Suppressor macrophage (primary cell): ENCODE measurements around the gene SCLY.
"Not testable (repeated sequence)": the region's sequence is repeated elsewhere in the genome, so short reads cannot be mapped to it uniquely, and the experiment has no call there.

Experiments
- DNase-seq, 4 experiments: peaks; one replicate each; pipeline ENCODE4 v3.0.0-alpha.2; 2020 to 2022
- total RNA-seq, 17 experiments: gene quantifications; one replicate each; lab custom pipeline; 2026; ENCODE audit warnings: mixed read lengths in 6 of 17, inconsistent platforms in 3 of 17; lab: John Stamatoyannopoulos, UW

The SCLY gene, protein sequence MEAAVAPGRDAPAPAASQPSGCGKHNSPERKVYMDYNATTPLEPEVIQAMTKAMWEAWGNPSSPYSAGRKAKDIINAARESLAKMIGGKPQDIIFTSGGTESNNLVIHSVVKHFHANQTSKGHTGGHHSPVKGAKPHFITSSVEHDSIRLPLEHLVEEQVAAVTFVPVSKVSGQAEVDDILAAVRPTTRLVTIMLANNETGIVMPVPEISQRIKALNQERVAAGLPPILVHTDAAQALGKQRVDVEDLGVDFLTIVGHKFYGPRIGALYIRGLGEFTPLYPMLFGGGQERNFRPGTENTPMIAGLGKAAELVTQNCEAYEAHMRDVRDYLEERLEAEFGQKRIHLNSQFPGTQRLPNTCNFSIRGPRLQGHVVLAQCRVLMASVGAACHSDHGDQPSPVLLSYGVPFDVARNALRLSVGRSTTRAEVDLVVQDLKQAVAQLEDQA
- 0.29 to 6.8 (median 1.4) reads per million in 17 experiments for total RNA-seq

DNA sequence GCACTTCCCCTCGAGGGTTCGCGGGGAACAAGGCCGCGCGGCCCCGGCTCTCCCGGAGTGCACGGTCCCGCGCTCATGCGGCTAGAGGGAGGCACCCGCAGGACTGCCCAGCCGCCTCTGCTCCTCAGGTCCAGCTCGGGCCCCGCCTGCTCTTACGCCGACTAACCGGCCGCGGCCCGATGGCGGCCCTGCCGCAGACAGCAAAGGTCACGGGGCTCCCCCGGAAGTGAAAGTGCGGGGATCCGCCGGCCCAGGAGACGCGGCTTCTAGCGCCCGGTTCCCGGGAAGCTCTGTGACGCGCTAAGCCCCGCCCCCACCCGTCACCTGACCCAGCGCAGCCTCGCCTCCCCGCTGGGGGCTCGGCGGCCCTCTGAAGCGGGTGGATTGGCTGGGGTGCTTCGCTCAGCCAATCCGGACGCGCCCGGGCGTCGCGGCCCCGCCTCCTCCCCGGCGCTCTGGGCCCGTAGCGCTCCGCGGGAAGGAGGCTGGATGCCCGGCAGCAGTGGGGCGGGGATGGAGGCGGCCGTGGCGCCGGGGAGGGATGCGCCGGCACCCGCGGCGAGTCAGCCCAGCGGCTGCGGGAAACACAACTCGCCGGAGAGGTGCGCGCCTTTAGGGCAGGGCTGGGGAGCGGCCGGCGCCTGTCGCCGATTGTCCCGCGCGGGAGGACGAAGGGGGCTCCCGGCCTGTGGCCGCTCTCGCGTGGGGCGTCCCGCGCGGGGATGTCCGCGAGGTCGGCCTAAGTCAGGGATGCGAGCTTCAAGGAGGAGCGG lies at the start of gene SCLY:
Gene SCLY, plus strand, starts transcription at position 460 of the 773 bp plus-strand sequence. Its CDS starts 54 bp downstream, at position 514.
- peak; percentile 98 to 99 (median 99) for DNase-seq

DNA sequence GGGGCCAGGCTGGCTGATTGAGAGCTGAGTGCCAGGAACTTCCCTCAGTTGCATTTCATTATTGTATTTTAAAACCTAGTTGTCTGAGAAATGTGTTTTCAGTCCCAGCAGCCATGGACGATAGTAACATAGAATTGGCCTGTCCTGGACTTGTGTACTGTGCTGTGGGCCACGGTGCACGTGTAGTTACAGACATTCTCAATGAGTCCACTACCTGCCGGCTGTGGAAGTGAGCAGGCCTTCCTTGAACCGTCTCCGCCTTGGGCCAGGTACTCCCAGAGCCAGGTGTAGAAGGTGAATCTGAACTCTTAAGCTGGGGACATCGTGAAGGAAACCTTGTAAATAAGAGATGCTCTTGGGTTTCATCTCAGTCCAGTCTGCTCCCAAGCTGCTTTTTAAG lies 47.0 kb upstream of the SCLY start:
- no peak for DNase-seq

DNA sequence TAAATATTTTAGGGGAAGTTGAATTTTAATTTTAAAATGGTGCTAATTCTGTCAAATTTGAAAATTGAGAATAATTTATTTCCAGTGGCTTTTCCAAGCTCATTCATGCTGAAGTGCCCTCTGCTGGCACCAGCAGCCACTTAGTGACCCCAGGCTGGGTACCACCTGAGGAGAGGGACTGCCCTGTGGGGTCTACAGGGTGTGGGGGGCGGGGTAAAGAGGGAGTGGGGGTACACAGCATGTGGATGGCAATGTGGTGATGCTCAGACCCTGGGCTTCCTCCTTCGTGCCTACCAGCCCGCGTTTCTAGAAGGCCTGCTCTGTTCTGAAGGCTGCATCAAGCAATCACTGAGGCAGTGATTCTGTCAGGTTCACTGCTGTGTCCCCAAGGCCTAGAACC lies 45.1 kb upstream of the SCLY start:
- DNase-seq: peak in 1 of 4 experiments; percentile 9

DNA sequence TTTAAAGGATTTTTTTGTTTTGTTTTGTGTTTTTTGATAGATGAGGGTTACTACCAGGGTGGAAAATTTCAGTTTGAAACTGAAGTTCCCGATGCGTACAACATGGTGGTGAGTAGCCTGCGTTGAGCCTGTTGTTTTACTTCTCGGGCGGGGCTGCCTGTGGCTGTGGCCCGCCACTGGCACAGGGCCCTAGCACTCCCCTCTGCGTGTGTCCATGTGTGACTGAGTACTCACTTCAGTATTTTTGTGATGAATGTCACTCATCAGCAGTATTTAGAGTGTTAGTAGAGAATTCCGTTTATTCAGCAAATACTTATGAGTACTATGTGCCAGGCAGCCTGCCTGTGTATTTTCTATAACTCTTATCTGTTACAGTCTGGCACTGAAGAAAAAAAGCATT lies 44.3 kb upstream of the SCLY start:
- DNase-seq: no peak

DNA sequence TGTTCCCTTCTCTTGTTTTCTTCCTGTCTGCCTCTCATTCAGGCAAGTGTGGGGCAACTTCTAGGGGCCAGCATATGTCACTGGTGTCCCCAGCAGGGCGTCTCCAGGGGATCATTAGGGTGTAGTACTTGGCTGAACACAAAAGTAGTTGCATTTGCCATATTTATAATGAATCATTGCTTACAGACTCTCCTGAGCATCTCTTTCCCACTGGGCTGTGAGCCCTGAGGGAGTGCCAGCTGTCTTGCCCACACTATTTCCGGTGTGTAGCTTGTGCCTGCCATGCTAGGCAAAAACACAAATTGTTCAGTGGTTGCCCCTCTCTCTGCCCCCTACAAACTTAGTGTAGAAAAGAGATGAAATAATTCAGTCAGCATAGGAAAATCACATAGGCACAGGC lies 40.8 kb upstream of the SCLY start:
- no peak for DNase-seq

DNA sequence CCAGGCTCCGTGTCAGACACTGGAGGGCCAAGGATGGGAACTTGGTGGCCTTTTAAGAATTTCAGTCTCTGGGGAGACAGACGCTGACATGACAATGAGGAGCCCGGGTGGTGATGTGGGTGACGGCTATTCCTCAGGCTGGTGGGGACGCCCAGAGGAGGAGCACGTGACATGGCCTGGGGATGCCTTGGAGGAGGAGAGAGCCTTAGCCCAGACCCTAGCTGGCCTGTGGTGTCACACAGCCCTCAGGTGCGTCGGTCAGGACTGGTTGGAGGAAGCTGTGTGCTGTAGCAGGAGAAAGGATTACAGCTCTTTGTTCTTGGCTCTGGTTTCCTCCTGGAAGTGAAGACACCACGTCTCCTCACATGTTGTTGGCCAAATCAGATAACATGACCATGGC lies 40.0 kb upstream of the SCLY start:
- no peak for DNase-seq

DNA sequence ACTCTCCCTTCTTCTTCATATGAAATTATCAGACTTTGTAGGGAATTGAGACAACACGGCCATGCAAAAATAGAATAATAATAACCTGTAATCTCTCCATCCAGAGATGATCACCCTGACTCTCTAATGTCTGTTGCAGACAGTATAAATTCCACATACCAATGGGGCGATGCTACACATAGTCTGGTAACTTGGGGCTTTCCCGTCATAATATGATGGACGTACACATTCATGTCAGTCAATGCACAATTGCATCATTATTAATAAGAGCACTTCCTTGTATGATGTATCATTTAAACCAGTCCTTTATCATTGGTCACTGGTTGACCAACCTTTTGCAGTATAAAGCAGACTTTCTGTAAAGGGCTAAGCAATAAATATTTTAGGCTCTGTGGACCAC lies 39.5 kb upstream of the SCLY start:
- no peak for DNase-seq

DNA sequence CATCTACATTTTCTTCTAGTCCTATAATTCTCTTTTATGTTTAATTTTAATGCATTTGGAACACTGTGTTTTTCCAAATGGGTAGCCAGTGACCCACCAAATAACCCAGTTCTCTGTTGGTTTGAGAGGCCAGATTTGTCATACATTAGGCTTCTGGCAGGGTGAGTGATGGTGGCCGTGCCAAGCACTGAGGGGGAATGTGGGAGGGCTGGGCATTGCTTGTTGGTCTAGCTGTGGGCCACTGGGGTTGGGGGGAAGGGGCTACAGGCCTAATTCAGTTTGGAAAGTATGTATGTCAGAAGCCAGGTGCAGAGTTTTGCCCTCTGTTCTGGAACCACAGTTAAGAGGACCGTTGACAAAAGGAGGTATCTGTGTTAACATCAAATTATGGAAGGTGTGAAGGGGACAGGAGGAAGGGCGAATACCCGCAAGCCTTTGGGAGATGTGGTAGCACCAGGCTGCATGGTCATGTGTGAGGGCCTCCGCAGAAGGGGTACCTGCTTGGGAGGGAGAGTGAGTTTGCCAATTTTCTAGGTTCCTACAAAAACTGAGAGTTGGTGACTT lies 38.1 kb upstream of the SCLY start:
- DNase-seq: no peak

DNA sequence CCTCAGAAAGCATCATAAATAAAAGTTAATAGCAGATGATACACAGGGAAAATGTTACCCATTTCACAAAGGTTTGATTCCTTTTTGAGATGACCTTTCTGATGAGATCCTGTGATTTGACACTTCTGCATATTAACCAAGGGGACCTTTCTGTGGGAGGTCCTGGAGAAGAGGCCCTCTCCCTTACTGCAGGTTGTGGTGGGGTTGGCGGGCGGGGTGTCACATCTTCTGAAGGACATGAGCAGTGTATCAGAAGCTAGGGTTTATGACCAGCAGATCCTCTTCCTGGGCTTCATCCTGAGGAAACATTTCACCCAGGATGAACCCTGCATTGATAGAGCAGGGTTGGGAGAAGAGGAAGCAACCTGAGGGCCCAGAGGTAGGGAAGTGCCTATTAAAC lies 37.2 kb upstream of the SCLY start:
- DNase-seq: no peak

DNA sequence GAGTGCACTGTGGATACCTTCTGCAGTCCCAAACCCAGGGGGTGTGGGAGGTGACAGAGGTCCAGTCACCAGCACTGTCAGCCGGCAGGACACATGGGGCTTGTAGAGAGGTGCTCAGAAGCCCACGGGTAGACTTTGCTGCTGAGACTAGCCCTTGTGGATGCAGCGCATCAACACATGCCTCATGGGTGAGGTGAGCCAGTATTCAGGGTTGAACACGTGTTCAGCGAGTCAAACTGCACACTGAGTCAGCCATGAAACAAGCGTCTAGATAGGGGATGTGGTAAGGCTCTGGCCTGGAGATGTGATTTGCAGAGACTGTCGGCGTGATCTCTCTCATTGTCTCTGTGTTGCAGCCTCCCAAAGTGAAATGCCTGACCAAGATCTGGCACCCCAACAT lies 35.8 kb upstream of the SCLY start:
- peak in 1 of 4 experiments; percentile 6 for DNase-seq

DNA sequence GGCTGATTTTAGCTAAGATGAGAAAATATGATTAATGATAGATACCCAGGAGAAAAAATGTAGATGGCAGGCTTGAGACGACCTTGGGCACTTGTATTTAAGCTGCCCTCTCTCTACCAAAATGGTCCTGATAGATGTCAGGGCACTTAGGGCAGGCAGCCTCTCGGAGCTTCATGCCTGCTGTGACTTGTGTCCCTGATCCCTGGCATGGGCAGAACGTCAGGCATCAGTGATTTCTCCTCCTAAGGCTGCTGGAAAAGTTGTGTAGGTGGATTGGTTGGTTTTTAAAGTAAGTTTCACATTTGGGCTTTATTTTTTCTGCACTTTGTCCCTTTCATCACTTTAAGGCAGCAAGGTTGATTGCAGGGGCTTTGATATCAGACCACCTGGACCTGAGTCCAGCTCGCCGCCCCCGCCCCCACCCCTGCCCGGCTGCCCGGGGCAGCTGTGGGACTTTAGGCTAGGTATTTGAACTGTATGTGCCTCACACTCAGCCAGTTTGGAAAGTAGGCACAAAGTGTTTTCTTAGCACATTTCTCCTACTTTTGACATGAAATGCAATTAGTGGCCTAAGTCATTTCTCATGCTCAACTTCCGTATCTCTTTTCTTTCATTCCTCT lies 35.0 kb upstream of the SCLY start:
- no peak for DNase-seq

DNA sequence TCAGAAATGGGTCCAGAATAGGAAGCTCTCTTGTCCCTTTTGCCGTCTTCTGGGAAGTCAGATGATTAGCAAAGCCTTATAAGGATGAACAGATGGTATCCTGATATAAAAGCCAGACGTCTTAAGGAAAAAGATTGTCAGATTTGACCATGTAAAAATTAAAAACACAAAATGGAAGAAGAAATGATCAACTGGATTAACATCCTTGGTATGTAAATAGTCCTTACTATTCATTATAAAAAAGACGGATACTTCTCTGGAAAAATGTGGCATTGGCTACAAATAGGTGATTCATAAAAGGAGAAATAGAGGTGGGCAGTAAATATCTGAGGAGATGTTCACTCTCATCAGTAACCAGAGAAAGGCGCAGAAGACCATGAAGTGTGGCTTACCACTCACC lies 33.7 kb upstream of the SCLY start:
- no peak for DNase-seq

DNA sequence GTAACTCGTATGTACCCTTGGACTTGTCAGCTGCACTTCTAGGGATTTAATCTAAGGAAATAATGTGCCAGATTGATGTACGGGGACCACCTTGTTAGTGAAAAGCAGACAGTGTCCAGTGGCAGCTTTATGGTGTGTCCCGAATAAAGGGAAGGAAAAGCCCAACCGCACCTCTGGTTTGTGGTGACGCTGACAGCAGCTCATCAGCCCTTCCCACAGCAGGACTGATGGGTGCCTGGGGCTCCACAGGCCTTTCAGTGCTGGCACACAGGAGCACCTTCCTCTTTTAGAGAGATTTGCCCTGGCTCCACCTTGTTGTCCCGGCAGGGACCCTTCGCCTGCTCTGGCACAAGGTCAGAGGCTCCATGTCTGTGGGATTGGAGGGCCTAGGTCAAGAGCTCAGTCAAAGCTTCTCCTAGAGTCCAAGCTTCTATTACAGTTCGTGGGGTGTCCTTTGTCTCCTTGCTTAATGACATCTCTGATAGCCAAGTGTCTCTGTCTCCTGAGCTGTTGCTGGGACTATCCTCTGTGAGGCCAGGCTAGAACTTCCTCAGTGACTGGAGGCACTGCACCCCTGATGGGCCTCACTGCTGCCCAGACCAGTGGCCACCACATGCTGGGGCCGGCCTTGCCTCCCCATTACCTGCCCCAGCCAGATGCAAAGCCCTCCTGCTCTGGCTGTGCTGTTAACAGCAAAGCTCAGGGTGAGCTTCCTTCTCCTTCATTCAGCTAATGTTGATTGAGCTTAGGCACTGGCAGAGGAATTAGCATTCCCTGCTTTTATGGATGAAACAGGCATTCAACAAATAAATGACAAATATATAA lies 33.0 kb upstream of the SCLY start:
- peak; percentile 28 to 46 (median 36) for DNase-seq

DNA sequence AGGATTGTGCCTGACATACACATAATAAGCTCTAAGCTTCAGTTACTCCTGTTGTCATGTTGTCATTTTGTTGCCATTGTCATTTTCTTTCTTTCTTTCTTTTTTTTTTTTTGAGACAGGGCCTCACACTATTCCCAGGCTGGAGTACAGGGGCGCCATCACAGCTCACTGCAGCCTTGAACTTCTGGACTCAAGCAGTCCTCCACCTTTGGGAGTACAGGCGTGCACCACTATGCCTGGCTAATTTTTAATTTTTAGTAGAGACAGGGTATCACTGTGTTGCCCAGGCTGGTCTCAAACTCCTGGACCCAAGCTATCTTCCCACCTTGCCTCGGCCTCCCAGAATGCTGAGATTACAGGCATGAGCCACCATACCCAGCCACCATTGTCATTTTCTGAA lies 30.9 kb upstream of the SCLY start:
- no peak for DNase-seq

DNA sequence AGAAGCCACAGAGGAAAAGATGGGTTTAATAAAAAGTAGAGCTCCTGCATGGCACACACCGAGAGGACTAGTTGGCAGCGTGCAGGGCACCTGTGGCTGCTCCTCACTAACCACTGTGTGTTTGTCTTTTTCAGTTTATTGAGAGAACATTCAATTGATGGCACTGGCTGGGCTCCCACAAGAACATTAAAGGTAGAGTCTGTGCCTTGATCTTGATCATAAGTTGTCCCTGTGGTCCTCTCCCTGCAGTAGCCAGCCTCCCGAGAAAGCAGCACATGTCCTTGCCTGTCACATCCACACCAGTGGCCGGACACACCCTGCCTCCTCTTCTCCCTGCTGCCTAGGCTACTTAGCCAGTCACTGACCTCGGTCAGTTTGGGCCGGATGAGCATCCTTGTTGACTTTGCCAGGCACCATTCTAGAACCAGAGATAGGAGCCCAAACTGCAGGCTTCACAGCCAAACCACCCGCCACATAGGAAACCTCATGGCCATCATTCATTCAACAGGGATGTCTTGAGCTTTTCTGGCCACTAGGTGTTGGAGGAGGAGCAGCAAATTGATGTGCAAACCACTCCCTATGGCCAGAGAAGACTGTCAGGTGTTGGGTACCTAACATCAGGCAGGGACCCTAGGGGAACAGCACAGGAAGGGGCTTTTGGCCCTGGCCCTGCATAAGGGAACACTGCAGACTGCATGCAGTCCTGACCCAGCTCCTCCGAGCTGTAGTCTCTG lies 30.2 kb upstream of the SCLY start:
- DNase-seq: no peak

DNA sequence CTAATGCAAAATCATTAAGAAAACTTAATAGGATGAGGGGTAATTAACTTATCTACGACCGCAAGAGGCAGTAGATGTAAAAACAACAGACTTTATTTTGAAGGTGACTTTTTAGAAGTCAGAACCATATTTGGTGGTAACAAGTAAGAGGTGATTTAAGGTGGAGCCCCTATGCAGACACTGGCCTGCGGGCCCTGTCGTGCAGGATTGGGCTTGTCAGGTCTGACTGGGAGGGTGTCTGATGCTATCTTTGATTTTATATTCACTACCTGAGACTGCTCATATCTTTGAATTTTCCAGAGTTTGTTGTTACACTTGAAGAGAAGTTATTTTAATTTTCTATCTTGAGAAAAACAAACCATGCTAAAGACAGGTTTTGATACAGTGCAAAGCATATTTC lies 29.1 kb upstream of the SCLY start:
- no peak for DNase-seq

DNA sequence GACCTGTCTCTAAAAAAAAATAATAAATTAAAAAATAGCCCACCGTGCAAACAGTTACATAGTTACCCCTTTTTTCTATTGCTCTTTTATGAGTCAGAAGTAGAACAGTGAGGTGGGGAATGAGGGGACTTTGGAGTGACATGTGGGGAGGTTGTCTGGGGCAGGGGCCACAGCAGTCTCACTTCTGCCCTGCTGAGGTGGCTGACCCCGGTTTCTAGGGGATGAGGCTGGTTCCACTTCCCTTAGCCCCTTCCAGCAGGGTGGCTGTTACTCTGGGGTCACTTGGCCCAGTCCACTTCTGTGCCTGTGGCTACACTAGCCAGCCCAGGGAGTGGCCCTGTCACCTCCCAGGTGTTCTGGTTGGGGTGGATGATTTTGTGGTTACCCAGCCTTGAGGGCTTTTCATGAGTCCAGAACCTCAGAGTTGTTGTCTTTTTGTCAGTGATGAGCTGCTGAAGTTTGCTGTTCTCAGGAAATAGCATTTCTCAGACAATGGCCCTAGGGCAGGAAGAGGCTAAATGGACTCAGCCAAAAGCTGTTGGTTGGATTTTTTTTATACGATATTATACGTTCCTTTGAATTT lies 28.0 kb upstream of the SCLY start:
- no peak for DNase-seq

DNA sequence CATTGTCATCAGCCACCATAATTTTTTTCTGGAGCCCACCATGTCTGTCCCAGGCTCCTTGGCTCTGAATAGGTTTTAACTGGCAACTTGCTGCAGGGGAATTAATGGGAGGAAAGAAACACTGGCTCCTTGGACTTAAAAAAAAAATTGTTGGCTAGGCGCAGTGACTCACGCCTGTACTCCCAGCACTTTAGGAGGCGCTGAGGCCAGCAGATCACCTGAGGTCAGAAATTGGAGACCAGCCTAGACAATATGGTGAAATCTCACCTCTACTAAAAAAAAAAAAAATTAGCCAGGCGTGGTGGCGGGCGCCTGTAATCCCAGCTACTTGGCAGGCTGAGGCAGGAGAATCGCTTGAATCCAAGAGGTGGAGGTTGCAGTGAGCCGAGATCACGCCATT lies 26.8 kb upstream of the SCLY start:
- DNase-seq: not testable (repeated sequence)

DNA sequence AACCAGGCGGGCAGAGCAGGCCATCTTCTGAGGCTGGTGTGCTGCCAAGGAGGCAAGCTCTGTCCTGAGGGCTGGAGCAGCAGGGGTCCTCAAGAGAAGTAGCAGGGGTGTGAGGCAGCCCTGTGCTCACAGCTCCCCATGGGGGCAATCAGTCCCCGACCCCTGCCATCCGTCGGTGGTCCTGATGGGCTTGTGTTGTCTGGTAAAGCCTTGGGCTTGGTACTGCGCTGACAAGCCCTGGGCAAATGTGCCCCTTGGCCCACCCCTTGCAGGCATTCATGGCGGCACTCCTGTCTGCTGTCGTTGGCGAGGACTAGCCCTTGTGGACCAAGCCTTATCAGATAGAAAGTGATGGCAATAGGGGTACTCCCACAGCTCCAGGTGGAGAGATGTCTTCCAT lies 22.6 kb upstream of the SCLY start:
- no peak for DNase-seq

DNA sequence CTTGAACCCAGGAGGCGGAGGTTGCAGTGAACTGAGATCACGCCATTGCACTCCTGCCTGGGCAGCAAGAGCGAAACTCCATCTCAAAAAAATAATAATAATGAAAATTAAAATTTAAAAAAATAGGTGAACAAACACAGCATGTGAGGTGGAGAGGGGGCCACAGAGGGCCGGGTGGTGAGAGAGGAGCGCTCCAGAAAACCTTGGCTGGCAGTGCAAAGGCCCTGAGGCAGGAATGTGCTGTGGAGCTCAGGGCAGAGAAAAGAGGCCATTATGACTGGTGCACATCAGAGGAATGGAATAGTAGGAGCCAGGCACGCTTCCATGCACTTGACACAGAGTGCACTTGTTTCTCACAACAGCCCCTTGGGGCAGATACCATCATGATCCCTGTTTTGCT lies 21.6 kb upstream of the SCLY start:
- DNase-seq: no peak

DNA sequence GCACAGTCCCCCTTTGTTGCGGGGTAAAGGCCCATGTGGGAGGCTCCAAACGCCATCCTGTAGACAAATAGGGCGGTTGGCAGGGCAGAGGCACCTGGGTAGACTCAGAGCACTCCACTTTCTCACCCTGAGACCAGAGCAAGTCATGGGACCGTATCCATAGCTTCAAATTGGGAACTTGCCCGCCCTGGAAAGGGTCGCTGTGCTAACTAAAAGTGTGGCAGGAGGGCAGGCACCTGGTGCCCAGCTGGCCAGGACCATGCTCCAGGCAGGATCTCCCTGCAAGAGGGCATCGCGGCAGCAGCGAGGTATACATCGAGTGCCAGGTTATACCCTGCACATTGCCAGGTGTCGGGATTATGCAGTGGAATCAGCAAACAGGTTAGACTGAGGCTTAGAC lies 20.8 kb upstream of the SCLY start:
- DNase-seq: no peak
